Stimulated activated naive CD8-positive, alpha-beta T cell treated with anti-CD3 and anti-CD28 coated beads, Interleukin-15, Interleukin-2, amounts not matched to agents 100 ng/mL and 50 ng/mL, for 24 hours (primary cell): ENCODE results near the gene GPHA2.

Experiments
- H3K27ac Mint-ChIP-seq: one replicate; pipeline ENCODE4 v1.8.0; 2021; ENCODE audit warnings: mild to moderate bottlenecking, mixed read lengths
- H3K27me3 Mint-ChIP-seq: one replicate; pipeline ENCODE4 v1.8.0; 2021; ENCODE audit warnings: mixed read lengths
- H3K36me3 Mint-ChIP-seq: one replicate; pipeline ENCODE4 v1.8.0; 2021; ENCODE audit warnings: low read depth, mixed read lengths
- H3K4me1 Mint-ChIP-seq: one replicate; pipeline ENCODE4 v1.8.0; 2021; ENCODE audit warnings: low read depth, mixed read lengths
- H3K4me3 Mint-ChIP-seq: one replicate; pipeline ENCODE4 v1.8.0; 2021; ENCODE audit warnings: mild to moderate bottlenecking, mixed read lengths
- H3K9me3 Mint-ChIP-seq: one replicate; pipeline ENCODE4 v1.8.0; 2021; ENCODE audit warnings: mixed read lengths

Gene GPHA2

DNA sequence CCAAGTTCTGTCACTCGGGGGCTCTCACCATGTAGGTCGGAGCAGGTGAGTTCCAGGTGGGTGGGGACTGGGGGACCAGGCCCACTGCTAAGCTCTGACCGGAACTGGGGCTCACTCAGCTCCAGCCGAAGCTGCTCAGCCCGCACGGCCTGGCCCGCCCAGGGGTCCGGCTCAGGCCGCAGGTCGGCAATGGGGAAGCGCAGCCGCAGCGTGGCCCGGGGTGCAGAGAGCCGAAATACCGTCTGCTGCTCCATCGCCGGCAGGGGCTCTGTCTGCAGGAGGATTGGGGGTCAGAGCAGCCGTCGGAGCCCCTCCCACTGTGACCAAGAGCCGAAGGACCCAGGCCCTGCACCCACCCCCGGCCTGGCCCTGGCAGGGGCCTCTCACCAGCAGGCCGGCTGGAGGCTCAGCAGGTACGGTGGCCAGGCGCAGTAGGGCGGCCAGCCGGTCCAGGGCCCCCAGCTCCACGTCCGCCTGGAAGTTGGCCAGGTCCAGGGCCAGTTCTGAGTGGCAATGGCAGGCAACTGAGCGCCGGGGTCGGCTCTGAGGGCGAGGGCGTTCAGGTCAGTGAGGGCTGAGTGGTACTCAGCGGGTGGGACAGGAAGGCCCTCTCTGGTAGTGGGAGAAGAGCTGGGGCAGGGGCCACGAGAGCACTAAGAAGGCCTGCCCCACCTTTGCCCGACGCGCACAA lies 25.9 kb downstream of the GPHA2 start:
- peaks cover 20% of the 10 kb centered on the region for H3K36me3 Mint-ChIP-seq
- no peak overlapping the region for H3K27ac Mint-ChIP-seq
- no peaks in the 10 kb centered on the region for H3K4me1 Mint-ChIP-seq
- no peaks in the 10 kb centered on the region for H3K27me3 Mint-ChIP-seq
- no peak overlapping the region for H3K4me3 Mint-ChIP-seq
- H3K9me3 Mint-ChIP-seq = no peaks in the 10 kb centered on the region

DNA sequence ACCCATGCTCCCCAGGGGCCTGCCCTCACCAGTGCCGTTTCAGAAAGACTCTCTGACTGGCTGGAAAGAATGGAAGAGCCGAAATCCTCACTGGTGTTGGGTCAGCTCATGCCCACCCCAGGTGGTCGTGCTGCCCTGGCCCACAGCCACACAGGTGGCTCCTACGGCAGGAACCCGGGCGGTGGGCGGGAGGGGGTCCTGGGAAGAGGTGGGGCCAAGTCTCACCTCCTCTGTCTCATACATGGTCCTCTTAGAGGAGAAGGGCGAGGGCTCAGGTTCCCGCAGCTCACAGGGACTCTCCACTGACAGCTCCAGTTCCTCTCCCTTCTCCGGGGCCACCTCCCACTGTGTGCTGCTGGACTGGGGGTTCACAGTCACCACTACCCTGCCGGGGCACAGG lies 26.9 kb downstream of the GPHA2 start:
- Mint-ChIP-seq H3K4me3 (no peak overlapping the region), H3K36me3 (peaks cover 20% of the 10 kb centered on the region), H3K9me3 (no peaks in the 10 kb centered on the region), H3K27me3 (no peaks in the 10 kb centered on the region), H3K4me1 (no peaks in the 10 kb centered on the region), H3K27ac (no peak overlapping the region)

DNA sequence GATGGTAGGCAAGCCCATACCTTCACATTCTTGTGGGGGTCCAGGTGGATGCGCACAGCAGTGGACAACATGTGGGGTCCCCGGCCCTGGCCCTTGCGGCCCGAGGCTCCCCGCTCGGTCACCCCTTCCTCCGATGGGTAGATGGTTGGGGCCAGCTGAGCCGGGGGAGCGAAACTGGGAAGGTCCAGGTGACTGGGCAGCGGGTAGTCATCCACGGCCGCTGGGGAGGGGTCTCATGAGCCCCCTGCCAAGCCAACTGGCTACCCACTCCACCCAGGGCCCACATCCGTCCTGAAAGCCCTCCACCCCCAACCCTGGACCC lies 29.4 kb downstream of the GPHA2 start:
- H3K27me3 Mint-ChIP-seq = no peaks in the 10 kb centered on the region
- peaks cover 4% of the 10 kb centered on the region for H3K4me1 Mint-ChIP-seq
- H3K36me3 Mint-ChIP-seq = peaks cover 21% of the 10 kb centered on the region
- H3K27ac Mint-ChIP-seq = no peak overlapping the region
- H3K9me3 Mint-ChIP-seq = no peaks in the 10 kb centered on the region
- H3K4me3 Mint-ChIP-seq = no peak overlapping the region

DNA sequence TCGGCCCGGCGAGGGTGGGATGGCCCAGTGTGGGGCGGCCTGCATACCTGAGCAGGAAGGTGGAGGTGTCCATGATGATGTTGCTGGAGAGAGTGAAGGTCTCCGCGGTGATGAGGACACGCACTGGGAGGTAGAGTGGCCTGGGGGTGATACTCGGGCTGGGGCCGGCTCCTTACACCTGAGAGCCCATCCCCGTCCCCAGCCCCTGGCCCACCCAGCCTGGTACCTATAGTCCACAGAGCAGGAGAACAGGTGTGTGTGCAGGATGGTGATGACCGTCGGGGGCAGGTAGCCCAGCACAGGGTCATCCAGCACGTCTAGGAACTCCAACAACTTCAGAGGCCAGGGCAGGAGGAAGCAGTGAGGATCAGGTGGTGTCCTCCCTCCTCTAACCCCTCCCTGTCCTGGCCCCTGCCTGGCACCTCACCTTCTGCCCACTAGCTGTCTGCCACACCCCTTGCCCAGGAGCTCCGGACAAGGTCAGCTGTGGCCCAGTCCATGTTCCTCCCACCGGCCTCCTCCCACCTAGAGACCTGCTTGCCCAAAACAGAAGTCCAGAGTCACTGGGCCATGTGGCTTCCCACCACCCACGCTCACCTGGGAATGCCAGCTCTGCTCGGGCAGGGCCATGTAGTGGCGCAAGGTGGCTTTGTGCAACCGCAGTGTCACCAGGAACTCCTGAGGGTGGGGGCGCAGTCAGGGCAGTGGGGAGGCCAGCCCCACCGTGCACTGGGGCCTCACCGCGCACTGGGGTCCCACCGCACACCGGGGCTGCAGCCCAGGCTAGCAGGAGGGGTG lies 30.0 kb downstream of the GPHA2 start:
- Mint-ChIP-seq H3K27me3 (no peaks in the 10 kb centered on the region), H3K27ac (no peak overlapping the region), H3K36me3 (peaks cover 19% of the 10 kb centered on the region), H3K9me3 (no peaks in the 10 kb centered on the region), H3K4me3 (no peak overlapping the region), H3K4me1 (peaks cover 7% of the 10 kb centered on the region)

DNA sequence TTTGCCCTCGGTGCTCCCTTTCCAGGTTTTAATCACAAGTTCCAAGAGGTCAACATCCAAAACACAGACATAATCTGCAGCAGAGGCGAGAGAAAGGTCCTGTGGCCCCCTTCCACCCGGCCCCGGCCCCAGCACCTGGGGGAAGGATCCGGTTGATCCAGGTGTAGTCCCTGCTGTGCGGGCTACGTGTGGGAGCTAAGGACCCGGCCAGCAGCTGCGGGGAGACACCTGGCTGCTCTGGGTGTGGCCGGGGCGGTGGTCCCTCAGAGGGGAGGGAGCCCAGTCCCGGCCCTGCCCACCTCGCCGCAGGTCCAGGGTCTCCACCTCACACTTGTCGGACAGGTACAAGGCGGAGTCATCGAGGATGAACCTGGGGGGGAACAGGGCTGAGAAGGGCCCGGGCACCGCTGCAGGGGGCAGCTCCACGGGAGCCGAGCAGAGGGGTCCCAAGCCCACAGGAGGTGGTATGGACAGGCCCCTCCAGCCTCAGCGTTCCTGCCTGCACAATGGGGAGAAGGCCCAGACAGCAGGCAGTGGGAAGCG lies 32.3 kb downstream of the GPHA2 start:
- Mint-ChIP-seq H3K4me1 (peaks cover 17% of the 10 kb centered on the region), H3K36me3 (peaks cover 22% of the 10 kb centered on the region), H3K27ac (no peak overlapping the region), H3K4me3 (no peak overlapping the region), H3K9me3 (no peaks in the 10 kb centered on the region), H3K27me3 (no peaks in the 10 kb centered on the region)

DNA sequence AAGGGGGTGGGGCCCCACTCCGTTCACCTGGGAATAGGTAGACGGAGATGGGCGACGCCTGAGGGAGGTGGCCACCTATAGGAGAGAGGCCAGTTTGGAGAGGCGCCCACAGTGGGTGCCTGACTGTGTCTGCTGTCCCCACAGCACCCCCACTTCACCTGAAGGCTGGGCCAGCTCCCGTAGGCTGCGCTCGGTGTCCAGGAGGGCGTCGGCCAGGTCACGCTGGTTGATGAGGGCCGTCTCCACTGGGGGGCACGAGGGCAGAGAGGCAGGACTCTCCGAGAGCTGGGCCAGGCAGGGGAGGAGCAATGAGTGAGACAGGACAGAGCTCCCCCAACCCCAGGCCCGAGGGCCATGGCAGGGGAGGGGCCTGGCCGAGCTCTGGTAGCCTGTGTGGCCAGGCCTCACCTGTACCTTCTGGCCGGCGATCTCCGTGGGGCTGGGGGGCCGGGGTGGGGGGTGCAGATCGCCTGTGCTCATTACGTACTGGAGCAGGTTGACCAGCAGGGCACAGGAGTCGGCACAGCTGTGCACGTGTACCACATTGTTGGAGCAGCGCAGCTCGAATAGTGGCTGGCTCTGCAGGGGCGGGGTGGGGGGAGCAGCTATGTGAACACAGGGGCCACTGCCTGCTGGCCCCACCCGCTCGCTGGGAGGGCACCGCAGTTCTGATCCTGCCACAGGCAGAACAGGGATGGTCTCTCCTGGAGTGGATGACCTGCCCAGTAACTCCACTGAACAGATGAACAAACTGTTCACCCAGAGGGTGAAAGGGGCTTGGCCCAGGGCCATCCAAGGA lies 33.4 kb downstream of the GPHA2 start:
- Mint-ChIP-seq H3K9me3 (no peaks in the 10 kb centered on the region), H3K27me3 (no peaks in the 10 kb centered on the region), H3K36me3 (peaks cover 19% of the 10 kb centered on the region), H3K4me1 (peaks cover 17% of the 10 kb centered on the region), H3K27ac (peak overlapping the region; percentile 57), H3K4me3 (no peak overlapping the region)

DNA sequence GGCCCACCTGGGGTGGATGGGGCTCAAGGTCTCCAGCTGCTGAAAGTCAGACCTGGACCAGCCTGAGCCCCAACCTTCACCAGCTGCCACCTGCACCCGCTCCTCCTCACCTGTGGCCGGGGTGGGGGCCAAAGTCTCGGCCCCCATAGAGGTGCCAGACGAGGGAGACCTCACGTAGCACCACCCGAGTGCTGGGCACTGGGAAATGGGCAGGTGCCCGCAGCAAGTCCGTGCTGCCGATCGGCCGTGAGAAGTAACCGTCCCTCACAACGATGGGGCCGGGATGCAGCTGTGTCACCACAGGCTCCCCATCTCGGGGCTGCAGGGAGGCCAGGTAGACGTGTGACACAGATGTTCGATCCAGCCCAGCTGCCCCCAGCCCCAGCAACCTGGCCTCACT lies 34.9 kb downstream of the GPHA2 start:
- Mint-ChIP-seq H3K4me3 (no peak overlapping the region), H3K27ac (no peak overlapping the region)

DNA sequence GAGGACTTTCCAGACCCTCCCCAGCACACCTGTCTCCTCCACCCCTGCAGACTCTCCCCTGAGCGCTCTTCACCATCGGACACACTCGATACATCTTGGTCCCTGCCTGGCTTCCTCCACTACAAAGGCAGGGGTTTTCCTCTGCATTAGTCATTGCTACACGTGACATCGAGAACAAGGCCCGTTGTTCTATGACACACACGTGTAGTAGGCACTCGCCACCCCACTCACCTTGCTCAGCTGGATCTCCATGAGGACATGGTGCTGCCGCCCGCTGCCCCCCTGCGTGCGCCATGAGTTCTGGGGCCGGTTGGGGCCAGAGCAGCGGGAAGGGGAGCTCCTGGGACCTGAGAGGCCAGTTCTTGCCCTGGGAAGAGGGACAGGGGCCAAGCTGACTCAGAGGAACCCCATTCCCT lies 35.4 kb downstream of the GPHA2 start:
- H3K4me1 Mint-ChIP-seq = peaks cover 17% of the 10 kb centered on the region
- no peaks in the 10 kb centered on the region for H3K27me3 Mint-ChIP-seq
- no peaks in the 10 kb centered on the region for H3K9me3 Mint-ChIP-seq
- peaks cover 19% of the 10 kb centered on the region for H3K36me3 Mint-ChIP-seq
- H3K27ac Mint-ChIP-seq = peak overlapping the region; percentile 77
- peak overlapping the region; percentile 36 for H3K4me3 Mint-ChIP-seq

More for the DNA sequence above, 34.9 kb downstream of the GPHA2 start:
- H3K4me1 Mint-ChIP-seq = peaks cover 17% of the 10 kb centered on the region
- no peaks in the 10 kb centered on the region for H3K27me3 Mint-ChIP-seq
- no peaks in the 10 kb centered on the region for H3K9me3 Mint-ChIP-seq
- peaks cover 19% of the 10 kb centered on the region for H3K36me3 Mint-ChIP-seq

DNA sequence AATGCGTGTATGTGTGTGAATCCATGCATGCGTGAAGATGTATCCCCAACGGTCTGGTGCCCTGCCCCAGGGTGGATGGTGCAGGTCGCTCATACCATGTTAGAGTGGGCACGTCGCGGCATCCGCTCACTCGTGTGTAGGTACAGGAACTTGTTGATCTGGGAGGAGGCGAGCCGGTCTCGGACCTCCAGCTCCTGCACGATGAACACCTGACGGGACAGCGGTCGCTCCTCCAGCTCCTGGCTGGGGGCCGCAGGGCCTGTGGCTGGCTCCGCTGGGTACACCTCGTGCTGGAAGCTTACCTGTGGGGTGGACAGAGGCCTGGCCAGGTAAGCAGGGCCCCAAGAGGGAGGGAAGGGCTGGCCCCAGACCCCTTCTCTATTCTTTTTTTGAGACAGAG lies 37.2 kb downstream of the GPHA2 start:
- Mint-ChIP-seq H3K36me3 (peaks cover 19% of the 10 kb centered on the region), H3K27me3 (no peaks in the 10 kb centered on the region), H3K4me1 (peaks cover 17% of the 10 kb centered on the region), H3K9me3 (no peaks in the 10 kb centered on the region), H3K27ac (no peak overlapping the region), H3K4me3 (no peak overlapping the region)

DNA sequence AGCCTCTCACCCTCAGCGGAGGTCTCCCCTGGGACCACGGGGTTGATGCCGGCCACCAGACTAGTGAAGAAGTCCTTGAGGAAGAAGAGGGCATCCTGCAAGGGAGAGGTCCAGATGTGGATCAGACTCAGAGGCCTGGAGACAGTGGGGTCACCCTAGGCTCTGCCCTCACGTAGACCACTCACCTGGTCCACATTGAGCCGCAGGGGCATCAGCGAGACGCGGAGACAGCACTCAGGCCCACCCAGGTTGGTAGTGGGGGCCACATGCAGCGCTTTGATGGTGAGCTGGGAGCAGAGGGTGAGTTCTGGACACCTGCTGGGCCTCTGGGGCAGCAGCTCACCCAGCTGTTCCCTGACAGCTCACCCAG lies 37.6 kb downstream of the GPHA2 start:
- Mint-ChIP-seq H3K27ac (no peak overlapping the region), H3K4me3 (no peak overlapping the region), H3K36me3 (peaks cover 19% of the 10 kb centered on the region), H3K27me3 (no peaks in the 10 kb centered on the region), H3K4me1 (peaks cover 17% of the 10 kb centered on the region), H3K9me3 (no peaks in the 10 kb centered on the region)

DNA sequence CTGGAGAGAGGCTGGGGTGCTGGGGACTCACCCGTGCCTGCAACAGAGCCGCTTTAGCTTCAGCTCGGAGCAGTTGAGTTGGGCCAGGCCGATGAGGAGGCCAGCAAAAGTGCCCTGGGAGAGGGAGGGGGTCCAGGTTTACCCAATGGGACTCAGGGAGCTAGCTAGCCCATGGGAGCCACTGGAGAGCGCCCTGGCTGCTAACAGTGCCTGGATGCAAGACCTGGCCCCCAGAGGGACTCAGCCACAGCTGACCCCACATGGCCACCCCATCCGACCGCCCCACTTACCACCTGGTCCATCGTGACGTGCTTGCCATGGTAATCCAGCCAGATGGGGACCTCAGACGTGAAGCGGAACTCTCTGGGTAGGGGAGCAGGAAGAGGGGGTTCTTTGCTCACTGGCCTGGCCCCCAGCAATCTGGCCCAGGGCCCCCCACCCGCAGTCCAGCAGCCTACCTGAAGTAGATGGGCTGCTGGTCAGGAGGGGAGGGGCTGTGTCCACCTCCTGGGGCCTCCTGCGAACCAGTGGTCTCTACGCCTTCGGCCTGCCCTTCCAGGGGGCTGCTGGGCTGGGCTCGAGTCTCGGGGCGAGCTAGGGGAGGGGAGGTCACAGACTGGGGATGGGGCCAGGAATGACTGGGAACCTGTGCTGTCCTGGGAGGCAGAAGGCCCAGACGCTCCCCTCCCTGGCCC lies 38.2 kb downstream of the GPHA2 start:
- H3K36me3 Mint-ChIP-seq = peaks cover 19% of the 10 kb centered on the region
- no peaks in the 10 kb centered on the region for H3K27me3 Mint-ChIP-seq
- no peak overlapping the region for H3K4me3 Mint-ChIP-seq
- peaks cover 17% of the 10 kb centered on the region for H3K4me1 Mint-ChIP-seq
- no peak overlapping the region for H3K27ac Mint-ChIP-seq
- no peaks in the 10 kb centered on the region for H3K9me3 Mint-ChIP-seq

DNA sequence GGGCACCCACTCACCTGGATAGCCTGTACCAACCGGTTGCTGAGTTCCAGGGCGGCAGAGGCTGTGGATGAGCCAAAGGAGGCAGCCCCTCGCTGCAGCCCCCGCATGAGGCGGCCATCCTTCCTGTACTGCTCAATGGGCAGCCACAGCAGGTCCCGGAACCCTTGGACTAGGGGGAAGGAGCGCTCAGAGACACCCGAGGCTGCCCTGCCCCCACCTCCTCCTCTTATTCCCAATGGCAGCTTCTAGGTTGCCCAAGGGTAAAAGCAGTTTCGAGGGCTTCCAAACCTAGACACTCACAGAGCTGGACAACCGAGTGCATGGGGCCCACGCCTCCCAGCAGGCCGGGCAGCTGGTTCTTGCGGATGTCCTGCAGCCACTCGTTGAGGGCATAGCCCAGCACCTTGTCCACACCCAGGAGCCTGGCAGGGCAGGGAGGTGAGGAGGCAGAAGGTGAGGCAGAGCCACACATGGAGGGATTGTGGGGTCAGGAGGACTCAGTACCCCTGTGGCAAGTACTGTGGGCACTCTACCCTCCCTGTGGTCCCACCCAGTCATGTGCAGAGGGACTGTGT lies 39.2 kb downstream of the GPHA2 start:
- peaks cover 15% of the 10 kb centered on the region for H3K4me1 Mint-ChIP-seq

DNA sequence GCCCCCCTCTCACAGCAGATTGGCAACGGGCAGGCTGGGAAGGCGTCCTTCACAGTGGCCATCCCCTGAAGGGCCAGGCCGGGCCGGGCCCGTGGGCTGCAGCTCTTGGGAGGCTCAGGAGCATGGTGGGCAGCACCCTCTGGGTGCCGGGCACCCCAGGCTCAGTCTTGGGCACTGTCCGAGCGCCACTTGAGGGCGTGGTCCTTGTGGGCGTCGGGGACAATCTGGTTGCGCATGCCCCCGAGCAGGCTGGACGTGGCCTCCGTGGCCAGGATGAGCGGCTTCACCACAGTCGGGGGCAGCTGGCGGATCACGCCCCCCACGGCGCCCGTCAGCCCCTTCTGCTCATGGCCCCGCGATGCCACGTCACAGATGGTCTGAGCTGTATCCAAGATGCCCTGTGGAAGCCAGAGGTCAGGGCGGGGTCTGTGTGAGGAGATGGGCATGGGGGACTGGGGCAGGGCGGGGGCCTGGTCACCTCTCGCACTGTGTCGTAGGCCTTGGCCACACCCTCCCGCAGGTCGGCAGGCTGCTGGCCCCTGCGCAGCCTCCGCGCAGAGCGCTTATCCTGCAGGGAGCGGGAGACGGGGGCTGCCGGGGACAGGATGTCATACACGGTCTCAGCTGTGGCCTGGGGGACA lies 40.8 kb downstream of the GPHA2 start:
- Mint-ChIP-seq H3K4me1 (peaks cover 4% of the 10 kb centered on the region), H3K27ac (no peak overlapping the region), H3K27me3 (no peaks in the 10 kb centered on the region)

More for the DNA sequence above, 39.2 kb downstream of the GPHA2 start:
- no peaks in the 10 kb centered on the region for H3K9me3 Mint-ChIP-seq
- H3K27ac Mint-ChIP-seq = no peak overlapping the region
- H3K36me3 Mint-ChIP-seq = peaks cover 15% of the 10 kb centered on the region
- no peak overlapping the region for H3K4me3 Mint-ChIP-seq
- H3K27me3 Mint-ChIP-seq = no peaks in the 10 kb centered on the region

More for the DNA sequence above, 40.8 kb downstream of the GPHA2 start:
- Mint-ChIP-seq H3K36me3 (peaks cover 8% of the 10 kb centered on the region), H3K9me3 (no peaks in the 10 kb centered on the region), H3K4me3 (no peak overlapping the region)
